Transverse colon (tissue), 4 donors: Measurements from ENCODE around the gene SYT12. TPM values are rescaled to one million over a fixed set of nuclear protein-coding genes. Genes with fewer than 3 reads are reported as not detected.

ENCODE experiments used
- DNase-seq: peaks from one replicate; pipeline ENCODE4 v3.0.0-alpha.2; 2019
- H3K27ac ChIP-seq, 4 donors: fragments of 200-600 bp; sonication (generic); 2 replicates each; pipeline ENCODE4 v1.5.1; 2016 to 2018; ENCODE audit warnings: inconsistent platforms in 4 of 4
- H3K27me3 ChIP-seq: fragments of 200-600 bp; sonication (generic); 2 replicates; pipeline ENCODE4 v1.5.1; 2017; ENCODE audit warnings: inconsistent platforms
- H3K36me3 ChIP-seq, 4 donors: fragments of 200-600 bp; sonication (generic); 2 replicates each; pipeline ENCODE4 v1.5.1; 2017 to 2019; ENCODE audit warnings: inconsistent platforms in 4 of 4
- H3K4me1 ChIP-seq, 4 donors: fragments of 200-600 bp; sonication (generic); 2 replicates each; pipeline ENCODE4 v1.5.1; 2017 to 2020; ENCODE audit warnings: inconsistent platforms in 4 of 4
- H3K4me3 ChIP-seq, 4 donors: fragments of 200-600 bp; sonication (generic); 1 replicate in 1 of 4; 2 replicates in 3 of 4; pipeline versions ENCODE4 v1.5.1 to v1.6.1; 2017 to 2019; ENCODE audit warnings: inconsistent platforms in 4 of 4
- H3K9me3 ChIP-seq, 2 donors: fragments of 200-600 bp; sonication (generic); 2 replicates each; pipeline ENCODE4 v1.5.1; 2017 to 2019; ENCODE audit warnings: inconsistent platforms in 2 of 2
- CTCF ChIP-seq, 5 experiments: fragments of 200-600 bp in 3 of 5; fragments of 450-650 bp in 2 of 5; sonication (generic) in 3 of 5; IDR thresholded peaks; 1 replicate in 2 of 5; 2 replicates in 3 of 5; pipeline ENCODE4 v1.5.1; 2016 to 2017; ENCODE audit warnings: antibody characterized with exemption in 5 of 5, inconsistent platforms in 3 of 5, mild to moderate bottlenecking in 2 of 5, moderate library complexity in 1 of 5
- EP300 ChIP-seq: sonication (generic); formaldehyde crosslinking; IDR thresholded peaks from one replicate; pipeline ENCODE4 v1.6.1; 2017; ENCODE audit warnings: antibody characterized with exemption, low read depth
- POLR2A ChIP-seq: fragments of 450-650 bp; IDR thresholded peaks from one replicate; pipeline ENCODE4 v1.6.1; 2016; ENCODE audit warnings: antibody characterized with exemption, mild to moderate bottlenecking, moderate library complexity
- POLR2AphosphoS5 ChIP-seq, 3 donors: sonication (generic); formaldehyde crosslinking; IDR thresholded peaks; one replicate each; pipeline ENCODE4 v1.6.1; 2016; ENCODE audit warnings: antibody characterized with exemption in 3 of 3
- WGBS, 2 donors: methylation state at CpG; one replicate each; pipeline ENCODE4 v1.1.5; 2018; ENCODE audit warnings: low coverage in 1 of 2; 5-methylcytosine and 5-hydroxymethylcytosine counted together
- in situ Hi-C, 4 donors: fragments of 200-750 bp; cut with MboI; loops; one replicate each; pipeline versions ENCODE4 v1.15.0 to v1.15.1; 2017; ENCODE audit warnings: low sequenced_read_pairs in 3 of 4, low pct_ligation_motif_present in 1 of 4, low pct_unique_long_range_greater_than_20kb in 1 of 4
- intact Hi-C: fragments of 100-400 bp; cut with DNase I; formaldehyde crosslinking; loops from one replicate; pipeline ENCODE4 v1.15.1; 2023; ENCODE audit warnings: low total_unique reads
- total RNA-seq, 4 donors: library from RNA; depleted of rRNA; stranded (reverse); fragments of >200 nt; gene quantifications; one replicate each; pipeline ENCODE4 v1.1.0, GENCODE V29; 2016

The SYT12 gene
- total RNA-seq, 4 donors from 2014 or later: not detected

GRCh38 chr11:67098799-67099429 lies 76.0 kb downstream of the SYT12 start:
- Histone ChIP-seq H3K27me3 (no peaks in the 10 kb centered on the region), H3K4me1 (peaks cover 0 to 6% (median 0%) of the 10 kb centered on the region in 4 donors), H3K4me3 (no peak overlapping the region), H3K36me3 (no peaks in the 10 kb centered on the region), H3K27ac (no peak overlapping the region), H3K9me3 (no peaks in the 10 kb centered on the region)
- TF ChIP-seq POLR2AphosphoS5 (IDR thresholded peaks at IDR 0.05) (no peak), CTCF (IDR thresholded peaks at IDR 0.05) (no peak), EP300 (no peak), POLR2A (no peak)
- intact Hi-C loops: no loop called here
- in situ Hi-C loops: no loop called here
- no peak for DNase-seq
- 80 to 87% methylated on average over 4 to 6 of the region's 6 CpGs for WGBS, 2 donors

GRCh38 chr11:67099831-67100324 lies 76.9 kb downstream of the SYT12 start:
- in situ Hi-C loops: no loop called here
- WGBS, 2 donors: 87 to 92% methylated on average over 2 to 6 of the region's 6 CpGs
- intact Hi-C loops: no loop called here
- no peak for DNase-seq
- no peak for TF ChIP-seq POLR2AphosphoS5 (IDR thresholded peaks at IDR 0.05)
- TF ChIP-seq EP300: no peak
- no peak for TF ChIP-seq POLR2A
- TF ChIP-seq CTCF (IDR thresholded peaks at IDR 0.05): no peak
- H3K4me1 ChIP-seq: peaks cover 0 to under 1% (median 0%) of the 10 kb centered on the region in 4 donors
- no peak overlapping the region for H3K27ac ChIP-seq
- H3K4me3 ChIP-seq: no peak overlapping the region
- H3K36me3 ChIP-seq: no peaks in the 10 kb centered on the region
- H3K27me3 ChIP-seq: no peaks in the 10 kb centered on the region
- H3K9me3 ChIP-seq: no peaks in the 10 kb centered on the region

Other genes starting within 250 kb of the SYT12 start
- 10 to 100 TPM; 14.5 to 40.3 (median 37.4) TPM for gene RCE1, start 179.7 kb upstream of the SYT12 start, total RNA-seq
- 10 to 100 TPM; 14.3 to 52.3 (median 22.6) TPM for gene LRFN4, start 166.1 kb upstream of the SYT12 start, total RNA-seq
- 100 to 1,000 TPM in 1 of 4 donors, 10 to 100 TPM in 3; 14.9 to 246 (median 38.1) TPM for gene PC, start 64.8 kb upstream of the SYT12 start, total RNA-seq
- 10 to 100 TPM in 3 of 4 donors, not detected in 1; 21.0 to 88.3 (median 56.1) TPM for gene C11orf86, start 47.8 kb upstream of the SYT12 start, total RNA-seq
- gene RHOD, start 33.7 kb downstream of the SYT12 start, total RNA-seq: 10 to 100 TPM in 1 of 4 donors, 1 to 10 TPM in 3; 1.2 to 54.6 (median 5.8) TPM
- 100 to 1,000 TPM in 1 of 4 donors, 10 to 100 TPM in 3; 65.3 to 137 (median 81.2) TPM for gene KDM2A, start 96.1 kb downstream of the SYT12 start, total RNA-seq
- 100 to 1,000 TPM; 104 to 294 (median 160) TPM for gene GRK2, start 243.3 kb downstream of the SYT12 start, total RNA-seq